Measurements from ENCODE around the gene SKAP1. TPM values are rescaled to one million over a fixed set of nuclear protein-coding genes. Genes with fewer than 3 reads are reported as not detected.

Gene SKAP1

Small RNAs within 50 kb of the gene (microRNA-seq; reads per million reads assigned to microRNA genes)
- not detected for gene MIR1203

All from HL-60 (cell line).